Adrenal gland (tissue), 5 donors: Measurements from ENCODE around the gene NUDT6.

Source experiments
- POLR2A ChIP-seq, 2 donors: fragments of 450-650 bp; IDR thresholded peaks; one replicate each; pipeline ENCODE4 v1.6.1; 2017; ENCODE audit warnings: antibody characterized with exemption in 2 of 2, mild to moderate bottlenecking in 2 of 2, moderate library complexity in 1 of 2
- TF ChIP-seq, protein P1 (sequence below), 6 experiments: fragments of 450-650 bp in 4 of 6; fragments of 200-600 bp in 2 of 6; sonication (generic) in 1 of 6; IDR thresholded peaks; 1 replicate in 5 of 6; 2 replicates in 1 of 6; pipeline versions ENCODE4 v1.5.1 to v1.8.0; 2016 to 2021; ENCODE audit warnings: antibody characterized with exemption in 6 of 6, mild to moderate bottlenecking in 2 of 6, moderate library complexity in 1 of 6
- donor health status: DM: no; HTN: no; CAD: no.

DNA sequence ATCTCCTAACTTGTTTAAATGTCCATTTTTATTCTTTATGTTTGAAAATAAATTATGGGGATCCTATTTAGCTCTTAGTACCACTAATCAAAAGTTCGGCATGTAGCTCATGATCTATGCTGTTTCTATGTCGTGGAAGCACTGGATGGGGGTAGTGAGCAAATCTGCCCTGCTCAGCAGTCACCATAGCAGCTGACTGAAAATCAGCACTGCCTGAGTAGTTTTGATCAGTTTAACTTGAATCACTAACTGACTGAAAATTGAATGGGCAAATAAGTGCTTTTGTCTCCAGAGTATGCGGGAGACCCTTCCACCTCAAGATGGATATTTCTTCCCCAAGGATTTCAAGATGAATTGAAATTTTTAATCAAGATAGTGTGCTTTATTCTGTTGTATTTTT, 27.6 kb downstream of the NUDT6 start:
- TF ChIP-seq, protein P1, sequence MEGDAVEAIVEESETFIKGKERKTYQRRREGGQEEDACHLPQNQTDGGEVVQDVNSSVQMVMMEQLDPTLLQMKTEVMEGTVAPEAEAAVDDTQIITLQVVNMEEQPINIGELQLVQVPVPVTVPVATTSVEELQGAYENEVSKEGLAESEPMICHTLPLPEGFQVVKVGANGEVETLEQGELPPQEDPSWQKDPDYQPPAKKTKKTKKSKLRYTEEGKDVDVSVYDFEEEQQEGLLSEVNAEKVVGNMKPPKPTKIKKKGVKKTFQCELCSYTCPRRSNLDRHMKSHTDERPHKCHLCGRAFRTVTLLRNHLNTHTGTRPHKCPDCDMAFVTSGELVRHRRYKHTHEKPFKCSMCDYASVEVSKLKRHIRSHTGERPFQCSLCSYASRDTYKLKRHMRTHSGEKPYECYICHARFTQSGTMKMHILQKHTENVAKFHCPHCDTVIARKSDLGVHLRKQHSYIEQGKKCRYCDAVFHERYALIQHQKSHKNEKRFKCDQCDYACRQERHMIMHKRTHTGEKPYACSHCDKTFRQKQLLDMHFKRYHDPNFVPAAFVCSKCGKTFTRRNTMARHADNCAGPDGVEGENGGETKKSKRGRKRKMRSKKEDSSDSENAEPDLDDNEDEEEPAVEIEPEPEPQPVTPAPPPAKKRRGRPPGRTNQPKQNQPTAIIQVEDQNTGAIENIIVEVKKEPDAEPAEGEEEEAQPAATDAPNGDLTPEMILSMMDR (IDR thresholded peaks at IDR 0.05) = no peak
- TF ChIP-seq POLR2A (IDR thresholded peaks at IDR 0.05) = no peak
